HG02885 (cell line): Measurements from ENCODE around the gene HOXC12.

ENCODE experiments used
- ATAC-seq: cut with Tn5 transposase; IDR thresholded peaks from one replicate; pipeline ENCODE4 v1.9.1; 2021; ENCODE audit warnings: mild to moderate bottlenecking; ENCODE audit not compliant: unreplicated experiment, poor library complexity

HOXC12 gene

DNA sequence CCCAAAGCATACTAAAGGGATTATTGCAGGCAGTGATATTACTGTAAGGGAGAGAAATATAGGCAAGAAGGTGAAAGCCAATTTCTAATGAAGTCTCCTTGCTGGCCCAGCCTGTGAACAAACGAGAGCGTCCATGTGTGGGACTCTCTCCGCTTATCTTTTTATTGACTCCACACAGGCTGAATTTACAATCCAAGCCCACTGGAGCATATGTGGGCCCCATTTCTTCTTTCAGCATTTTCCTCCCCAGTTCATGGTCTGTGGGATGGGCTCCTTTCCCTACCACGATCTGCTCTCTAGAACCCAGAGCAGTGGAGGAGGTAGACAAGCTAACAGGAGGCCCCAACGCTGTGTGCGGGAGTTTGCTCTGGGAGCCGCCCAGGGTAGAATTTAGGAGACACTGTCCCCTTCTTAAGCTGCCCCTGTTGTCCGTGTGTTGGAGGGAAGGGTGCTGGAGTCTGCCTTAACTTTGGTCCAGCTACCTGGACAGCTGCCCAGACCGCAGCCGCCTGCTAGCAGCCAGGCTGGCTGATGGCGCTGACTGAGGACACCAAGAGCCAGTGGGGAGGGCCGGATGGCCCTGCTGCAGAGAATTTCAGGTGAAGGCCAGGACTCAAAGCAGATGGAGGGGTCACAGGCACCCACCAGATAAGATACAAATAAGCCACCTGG, 15.0 kb downstream of the HOXC12 start:
- no peak for ATAC-seq

GRCh38 chr12:53970451-53970850, 15.7 kb downstream of the HOXC12 start:
- ATAC-seq, result no peak

GRCh38 chr12:53971129-53971528, 16.4 kb downstream of the HOXC12 start:
- no peak for ATAC-seq

- ATAC-seq, result no peak
Measured at GRCh38 chr12:53971686-53972085, 17.0 kb downstream of the HOXC12 start.

DNA sequence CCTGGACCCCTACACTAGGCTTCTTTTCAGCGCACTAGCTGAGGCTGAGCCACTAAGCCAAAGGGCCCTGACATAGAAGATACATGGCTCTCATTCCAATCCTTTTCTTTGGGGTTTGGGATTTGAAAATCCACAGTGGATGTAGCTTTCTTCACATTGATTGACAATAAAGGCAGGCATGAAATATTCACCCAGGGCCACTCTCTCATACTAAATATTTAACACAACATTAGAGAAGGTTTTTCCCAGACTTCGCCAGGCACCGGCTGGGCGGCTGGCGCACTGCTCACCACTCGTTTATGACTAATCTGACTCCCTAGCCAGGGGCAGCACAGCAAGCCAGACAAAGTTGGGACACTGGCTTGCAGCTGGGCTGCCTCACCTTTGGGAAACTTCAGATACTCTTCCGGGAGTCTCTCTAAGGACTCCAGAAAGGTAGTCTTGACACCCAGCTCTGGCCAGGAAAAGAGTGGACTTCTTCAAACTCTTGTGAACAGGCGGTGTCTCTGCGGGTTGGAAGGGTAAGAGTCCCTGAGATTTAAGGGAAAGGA, 17.5 kb downstream of the HOXC12 start:
- no peak for ATAC-seq

GRCh38 chr12:53972722-53973235, 18.1 kb downstream of the HOXC12 start, which contains the start of gene HOXC11:
Gene HOXC11 (plus strand): TSS chr12:53973126. CDS start chr12:53973242, 116 bp downstream.
- ATAC-seq, result no peak

DNA sequence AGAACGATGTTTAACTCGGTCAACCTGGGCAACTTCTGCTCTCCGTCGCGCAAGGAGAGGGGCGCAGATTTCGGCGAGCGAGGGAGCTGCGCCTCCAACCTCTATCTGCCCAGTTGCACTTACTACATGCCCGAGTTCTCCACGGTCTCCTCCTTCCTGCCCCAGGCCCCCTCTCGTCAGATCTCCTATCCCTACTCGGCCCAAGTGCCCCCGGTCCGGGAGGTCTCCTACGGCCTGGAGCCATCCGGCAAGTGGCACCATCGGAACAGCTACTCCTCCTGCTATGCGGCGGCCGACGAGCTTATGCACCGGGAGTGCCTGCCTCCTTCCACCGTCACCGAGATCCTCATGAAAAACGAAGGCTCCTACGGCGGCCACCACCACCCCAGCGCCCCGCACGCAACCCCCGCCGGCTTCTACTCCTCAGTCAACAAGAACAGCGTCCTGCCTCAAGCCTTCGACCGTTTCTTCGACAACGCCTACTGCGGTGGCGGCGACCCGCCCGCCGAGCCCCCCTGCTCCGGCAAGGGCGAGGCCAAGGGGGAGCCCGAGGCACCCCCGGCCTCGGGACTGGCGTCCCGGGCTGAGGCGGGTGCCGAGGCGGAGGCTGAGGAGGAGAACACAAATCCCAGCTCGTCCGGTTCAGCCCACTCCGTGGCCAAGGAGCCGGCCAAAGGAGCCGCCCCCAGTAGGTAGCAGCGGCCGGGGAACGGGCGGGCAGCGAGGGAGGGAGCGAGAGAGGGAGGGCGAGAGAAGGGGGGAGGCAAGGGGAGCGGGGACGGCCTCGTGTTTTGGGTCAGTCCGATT, 18.7 kb downstream of the HOXC12 start:
- no peak for ATAC-seq

GRCh38 chr12:53974084-53975063, 19.7 kb downstream of the HOXC12 start, which contains the start of gene HOTAIR:
Gene HOTAIR (minus strand): TSS chr12:53974954.
- ATAC-seq, result no peak

DNA sequence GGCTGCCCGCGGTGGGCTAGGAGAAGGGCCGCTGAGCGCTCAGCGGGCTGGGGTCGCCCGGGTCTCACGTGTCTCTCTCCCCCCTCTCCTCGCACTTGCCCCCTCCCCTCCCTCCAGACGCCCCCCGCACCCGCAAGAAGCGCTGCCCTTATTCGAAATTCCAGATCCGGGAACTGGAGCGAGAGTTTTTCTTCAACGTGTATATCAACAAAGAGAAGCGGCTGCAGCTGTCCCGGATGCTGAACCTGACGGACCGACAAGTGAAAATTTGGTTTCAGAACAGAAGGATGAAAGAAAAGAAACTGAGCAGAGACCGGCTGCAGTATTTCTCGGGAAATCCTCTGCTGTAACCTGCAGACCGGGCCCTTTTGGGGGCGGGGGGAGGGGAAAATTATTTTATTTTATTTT, 20.4 kb downstream of the HOXC12 start:
- no peak for ATAC-seq

DNA sequence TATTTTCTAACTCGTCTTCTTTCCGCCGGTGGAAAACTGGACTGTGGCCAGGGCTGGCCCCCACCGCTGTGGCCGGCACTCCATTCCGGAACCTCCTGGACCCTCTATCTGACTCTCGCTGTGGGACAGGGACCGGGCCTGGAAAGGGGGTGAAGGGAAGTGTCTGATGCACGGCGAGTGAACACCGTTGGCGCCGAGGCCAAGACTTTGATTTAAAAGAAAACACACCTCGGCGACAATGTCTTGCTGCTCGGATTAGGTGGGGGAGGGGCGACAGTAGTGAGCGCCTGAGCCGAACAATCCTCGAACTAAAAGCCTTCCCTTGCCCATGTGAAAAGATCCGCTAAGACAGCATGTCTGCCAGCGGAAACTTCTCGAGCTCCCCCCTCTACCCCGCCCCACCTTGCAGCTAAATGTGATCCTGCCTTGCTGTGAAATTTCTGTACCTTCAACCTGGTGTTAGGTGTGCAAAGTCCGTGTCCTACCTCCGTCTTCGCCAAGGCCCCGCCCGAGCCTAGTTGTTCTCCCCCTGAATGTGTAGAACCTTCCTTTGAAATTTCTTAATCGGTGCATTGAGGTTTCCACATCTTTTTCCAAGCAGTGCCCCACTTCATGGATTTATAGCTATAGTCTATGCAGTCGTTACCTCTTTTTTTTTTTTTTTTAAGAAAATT, 20.9 kb downstream of the HOXC12 start:
- ATAC-seq, result no peak

GRCh38 chr12:53976172-53976822, 21.6 kb downstream of the HOXC12 start:
- no peak for ATAC-seq

DNA sequence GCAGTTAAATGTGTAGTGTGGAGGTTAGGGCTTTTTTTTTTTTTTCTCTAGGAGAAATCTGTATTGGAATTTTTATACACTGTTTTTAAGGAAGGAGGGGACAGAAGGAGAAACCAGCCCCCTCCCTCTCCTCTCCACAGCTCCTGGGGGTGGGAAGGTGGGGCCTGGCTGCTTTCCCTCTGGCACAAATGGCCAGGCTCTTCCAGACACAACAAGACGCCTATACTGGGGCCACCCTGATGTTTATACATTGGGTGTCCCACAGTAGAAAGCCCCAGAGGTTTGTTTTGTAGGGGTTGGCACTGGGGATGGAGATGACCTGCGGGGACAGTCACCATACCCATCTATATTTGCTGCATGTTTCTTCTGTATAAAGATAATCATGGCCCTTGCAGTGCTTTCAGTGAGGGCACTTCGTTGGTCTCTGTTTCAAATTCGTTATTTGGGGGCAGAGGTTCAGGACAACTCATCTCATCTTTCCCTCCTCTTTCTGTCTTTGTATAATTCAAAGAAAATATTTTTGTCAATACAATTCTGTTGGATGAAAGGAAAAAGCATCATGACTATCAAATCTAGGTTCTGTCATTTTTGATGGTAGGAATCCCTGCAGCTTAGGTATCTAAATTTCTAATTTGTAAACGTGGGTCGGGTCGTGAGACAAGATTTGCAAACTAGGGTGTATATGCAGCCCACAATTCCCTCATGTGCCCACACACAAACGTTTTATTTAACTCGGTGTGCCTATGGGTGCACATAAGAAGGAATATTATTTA, 22.3 kb downstream of the HOXC12 start:
- ATAC-seq, result no peak

DNA sequence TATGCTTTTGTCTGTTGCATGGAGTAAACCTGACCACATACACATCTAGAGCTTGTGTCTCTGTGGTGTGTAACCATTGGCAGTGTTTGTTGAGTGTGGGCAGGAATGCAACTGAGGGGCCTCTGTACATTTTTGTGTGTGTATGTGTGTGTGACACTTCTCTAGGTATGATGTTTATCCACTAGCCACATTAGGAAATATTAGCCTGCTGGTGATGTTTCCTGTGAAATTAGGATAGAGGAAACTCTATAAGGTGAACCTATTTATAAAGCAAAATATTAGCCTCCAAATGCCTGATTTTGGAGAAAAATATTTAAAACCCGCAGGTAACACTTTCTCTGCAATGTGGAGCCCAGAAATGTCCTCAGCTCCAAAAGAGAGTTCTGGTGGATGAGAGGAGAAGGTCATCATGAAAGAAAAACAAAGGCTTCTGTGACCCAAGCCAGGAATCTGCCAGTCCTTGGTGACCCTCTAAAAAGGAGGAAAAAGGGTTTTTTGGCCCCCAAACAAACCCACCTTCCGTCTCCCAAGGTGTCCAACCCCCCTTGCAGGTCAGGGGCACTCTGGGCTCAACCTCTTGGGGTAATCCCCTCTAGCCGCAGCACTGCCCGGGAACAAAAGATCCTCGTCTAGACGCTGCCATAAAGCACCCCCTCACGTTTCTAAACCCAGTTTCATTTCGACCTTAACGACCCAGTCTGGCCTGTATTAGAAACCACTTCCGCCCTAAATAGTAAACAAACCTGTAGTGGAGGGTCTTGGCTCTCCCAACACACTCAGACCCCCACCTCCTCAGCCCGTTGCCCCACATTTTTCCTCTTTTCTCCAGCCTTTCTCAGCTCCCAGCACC, 23.1 kb downstream of the HOXC12 start:
- no peak for ATAC-seq

- no peak for ATAC-seq
Measured at GRCh38 chr12:53978477-53979356, 24.0 kb downstream of the HOXC12 start.

GRCh38 chr12:53980104-53980801, 25.6 kb downstream of the HOXC12 start:
- no peak for ATAC-seq
